ENCODE measurements around the gene FCGR3A. TPM values are rescaled to one million over a fixed set of nuclear protein-coding genes. Genes with fewer than 3 reads are reported as not detected.

FCGR3A gene
- total RNA-seq, 1 donor from 2014 or later = 323 TPM

- ATAC-seq = no peak
- peak overlapping the region; percentile 67 for H3K27ac ChIP-seq
Measured at GRCh38 chr1:161501234-161501633, 48.4 kb downstream of the FCGR3A start.

GRCh38 chr1:161499099-161500039 lies 50.2 kb downstream of the FCGR3A start:
- ATAC-seq (peak; percentile 79 to 90), DNase-seq (no peak)
- TF ChIP-seq CTCF (IDR thresholded peaks at IDR 0.05) = no peak
- no peaks in the 10 kb centered on the region for H3K36me3 ChIP-seq
- H3K4me3 ChIP-seq = no peak overlapping the region
- intact Hi-C loops (cut with DNase I) = no loop called here
- H3K9me3 ChIP-seq = no peaks in the 10 kb centered on the region
- H3K4me1 ChIP-seq = peaks cover 23% of the 10 kb centered on the region
- peak overlapping the region; percentile 67 for H3K27ac ChIP-seq
- no peaks in the 10 kb centered on the region for H3K27me3 ChIP-seq (ENCODE audit: low read depth)

More at GRCh38 chr1:161501234-161501633, 48.4 kb downstream of the FCGR3A start:
- Histone ChIP-seq H3K27me3 (ENCODE audit: low read depth) (no peaks in the 10 kb centered on the region), H3K36me3 (no peaks in the 10 kb centered on the region), H3K4me3 (no peak overlapping the region), H3K9me3 (no peaks in the 10 kb centered on the region), H3K4me1 (peaks cover 23% of the 10 kb centered on the region)
- intact Hi-C loops (cut with DNase I) = no loop called here
- DNase-seq = no peak
- TF ChIP-seq CTCF (IDR thresholded peaks at IDR 0.05) = no peak

DNA sequence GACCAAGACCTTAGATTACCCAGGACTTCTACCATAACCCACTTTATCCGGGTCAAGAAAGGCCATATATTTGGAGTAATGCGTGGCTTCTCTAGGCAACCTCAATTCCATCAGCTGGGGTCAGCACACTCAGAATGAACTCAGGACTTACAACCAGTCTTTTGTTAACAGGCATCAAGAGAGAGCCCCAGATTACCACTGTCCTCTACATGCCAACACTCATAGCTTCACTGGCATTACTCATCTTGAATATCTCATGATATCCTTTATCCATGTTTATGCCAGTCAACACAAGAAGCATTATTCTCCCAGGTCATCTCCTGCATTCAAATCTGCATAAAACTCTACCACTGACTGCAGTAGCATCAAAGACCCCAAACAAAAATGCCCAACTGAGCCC lies 51.0 kb downstream of the FCGR3A start:
- no peak for TF ChIP-seq CTCF (IDR thresholded peaks at IDR 0.05)
- Histone ChIP-seq H3K4me3 (no peak overlapping the region), H3K4me1 (peaks cover 23% of the 10 kb centered on the region), H3K36me3 (no peaks in the 10 kb centered on the region), H3K27ac (no peak overlapping the region), H3K9me3 (no peaks in the 10 kb centered on the region), H3K27me3 (ENCODE audit: low read depth) (no peaks in the 10 kb centered on the region)
- intact Hi-C loops (cut with DNase I) = no loop called here
- ATAC-seq (no peak), DNase-seq (no peak)

DNA sequence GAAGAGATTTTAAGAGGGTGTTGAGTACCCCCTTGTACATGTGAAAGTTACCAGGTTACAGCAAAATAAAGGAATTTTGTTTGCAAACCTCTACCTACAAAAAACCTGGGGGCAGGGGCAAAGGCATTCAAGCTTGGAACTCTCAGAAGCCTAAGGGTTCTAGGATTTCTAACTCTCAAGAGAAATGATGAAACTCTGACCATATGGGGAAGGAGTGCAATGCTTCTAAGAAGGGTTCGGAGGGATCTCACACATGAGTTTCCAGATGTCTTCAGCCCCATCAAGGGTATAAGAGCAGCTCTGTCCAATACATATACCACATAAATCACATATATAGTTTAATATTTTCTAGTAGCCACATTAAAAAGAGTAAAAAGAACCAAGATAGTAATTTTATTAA lies 51.7 kb downstream of the FCGR3A start:
- ATAC-seq (no peak), DNase-seq (no peak)
- Histone ChIP-seq H3K4me3 (no peak overlapping the region), H3K4me1 (peaks cover 23% of the 10 kb centered on the region), H3K36me3 (no peaks in the 10 kb centered on the region), H3K9me3 (no peaks in the 10 kb centered on the region), H3K27me3 (ENCODE audit: low read depth) (no peaks in the 10 kb centered on the region), H3K27ac (no peak overlapping the region)
- TF ChIP-seq CTCF (IDR thresholded peaks at IDR 0.05) = no peak
- intact Hi-C loops (cut with DNase I) = no loop called here

GRCh38 chr1:161495490-161495889 lies 54.1 kb downstream of the FCGR3A start:
- DNase-seq (no peak), ATAC-seq (no peak)
- H3K36me3 ChIP-seq = no peaks in the 10 kb centered on the region
- H3K4me1 ChIP-seq = peaks cover 12% of the 10 kb centered on the region
- H3K27ac ChIP-seq = no peak overlapping the region
- H3K27me3 ChIP-seq (ENCODE audit: low read depth) = no peaks in the 10 kb centered on the region
- no peak overlapping the region for H3K4me3 ChIP-seq
- intact Hi-C loops (cut with DNase I) = no loop called here
- TF ChIP-seq CTCF (IDR thresholded peaks at IDR 0.05) = no peak
- H3K9me3 ChIP-seq = no peaks in the 10 kb centered on the region

Measured in lower lobe of right lung (tissue), 2 donors.